A549 (cell line): Measurements from ENCODE around the gene ACP4. TPM values are rescaled to one million over a fixed set of nuclear protein-coding genes. Genes with fewer than 3 reads are reported as not detected.

Experiments
- ATAC-seq, 2 experiments: fragments of 200-7000 bp in 1 of 2; fragments of >200 bp in 1 of 2; cut with Nextera tagmentation in 1 of 2; cut with Tn5 transposase in 1 of 2; 3 replicates each; pipeline versions ENCODE4 v1.8.0 to v1.9.1; 2018 to 2020; ENCODE audit warnings: mild to moderate bottlenecking in 1 of 2, moderate library complexity in 1 of 2
- CTCF ChIA-PET: fragments of 300-600 bp; sonication (Branson Sonifier 250); formaldehyde crosslinking; extraction: SDS; loops from one replicate; lab custom pipeline; 2021; ENCODE audit warnings: antibody characterized with exemption, inconsistent platforms; lab: Yijun Ruan, JAX
- POLR2A ChIA-PET: fragments of 350-600 bp; formaldehyde crosslinking; extraction: SDS; loops from one replicate; lab custom pipeline; 2021; ENCODE audit warnings: antibody characterized with exemption, inconsistent platforms; lab: Yijun Ruan, JAX
- DNase-seq, 2 experiments: peaks; one replicate each; pipeline versions ENCODE4 v3.0.0 to v3.0.0-alpha.2; 2011 to 2016; ENCODE audit warnings: low read depth in 1 of 2, low spot score in 1 of 2
- FAIRE-seq: peaks from 2 replicates; lab custom pipeline; 2011; peaks lifted over from hg19 to GRCh38; lab: Jason Lieb, UNC
- H3K27ac ChIP-seq, 2 experiments: fragments of >200 bp; sonication (Bioruptor Twin); formaldehyde crosslinking; 3 replicates each; pipeline ENCODE4 v1.5.1; 2016 to 2017
- H3K4me1 ChIP-seq: fragments of >200 bp; sonication (Bioruptor Twin); formaldehyde crosslinking; 3 replicates; pipeline ENCODE4 v1.6.1; 2016
- H3K4me2 ChIP-seq: fragments of >200 bp; sonication (Bioruptor Twin); formaldehyde crosslinking; 3 replicates; pipeline ENCODE4 v1.6.1; 2016
- H3K4me3 ChIP-seq: fragments of >200 bp; sonication (Bioruptor Twin); formaldehyde crosslinking; 3 replicates; pipeline ENCODE4 v1.5.1; 2016
- H3K9me3 ChIP-seq: fragments of >200 bp; sonication (Bioruptor Twin); formaldehyde crosslinking; 3 replicates; pipeline ENCODE4 v1.6.1; 2016
- ATOH8 ChIP-seq: fragments of 250-450 bp; sonication (Bioruptor Pico); IDR thresholded peaks from 2 replicates; pipeline ENCODE4 v1.5.0; 2020; ENCODE audit warnings: low read depth, mild to moderate bottlenecking, moderate library complexity
- BCL3 ChIP-seq: fragments of >200 bp; sonication (Bioruptor Twin); formaldehyde crosslinking; IDR thresholded peaks from 3 replicates; pipeline ENCODE4 v1.6.1; 2016
- BHLHE40 ChIP-seq: IDR thresholded peaks from 2 replicates; pipeline ENCODE4 v1.6.1; 2012; ENCODE audit warnings: low read depth, low read length, inconsistent platforms
- CBX2 ChIP-seq: fragments of 200-600 bp; sonication (generic); IDR thresholded peaks from 2 replicates; pipeline ENCODE4 v1.6.1; 2016; ENCODE audit warnings: low read depth, mild to moderate bottlenecking, borderline replicate concordance
- CBX8 ChIP-seq: fragments of 200-600 bp; sonication (generic); IDR thresholded peaks from 2 replicates; pipeline ENCODE4 v1.6.1; 2016
- CHD4 ChIP-seq: fragments of 200-600 bp; sonication (generic); IDR thresholded peaks from 2 replicates; pipeline ENCODE4 v1.6.1; 2016; ENCODE audit warnings: antibody characterized with exemption, mild to moderate bottlenecking, borderline replicate concordance
- CTCF ChIP-seq: fragments of >200 bp; sonication (Bioruptor Twin); formaldehyde crosslinking; IDR thresholded peaks from 3 replicates; pipeline ENCODE4 v1.5.1; 2016
- EHF ChIP-seq: fragments of 250-450 bp; sonication (Bioruptor Pico); IDR thresholded peaks from 2 replicates; pipeline ENCODE4 v1.5.0; 2020; ENCODE audit warnings: mild to moderate bottlenecking
- ELK1 ChIP-seq: fragments of 150-350 bp; IDR thresholded peaks from 2 replicates; pipeline ENCODE4 v1.6.1; 2014; ENCODE audit warnings: low read depth, mild to moderate bottlenecking, low read length
- EP300 ChIP-seq, 2 experiments: fragments of >200 bp; sonication (Bioruptor Twin); formaldehyde crosslinking; IDR thresholded peaks; 2 replicates in 1 of 2; 3 replicates in 1 of 2; pipeline ENCODE4 v1.6.1; 2016 to 2017
- ESRRA ChIP-seq: fragments of 150-350 bp; IDR thresholded peaks from 2 replicates; pipeline ENCODE4 v1.6.1; 2014; ENCODE audit warnings: mild to moderate bottlenecking, low read length, borderline replicate concordance
- GATA3 ChIP-seq: IDR thresholded peaks from 2 replicates; pipeline ENCODE4 v1.6.1; 2012; ENCODE audit warnings: borderline replicate concordance
- HES2 ChIP-seq: fragments of >200 bp; sonication (Bioruptor Twin); formaldehyde crosslinking; IDR thresholded peaks from 2 replicates; pipeline ENCODE4 v1.6.1; 2016
- HEYL ChIP-seq: fragments of 250-450 bp; sonication (Bioruptor Pico); IDR thresholded peaks from 2 replicates; pipeline ENCODE4 v1.8.0; 2021; ENCODE audit warnings: mild to moderate bottlenecking, moderate library complexity
- JUN ChIP-seq, 2 experiments: fragments of >200 bp; sonication (Bioruptor Twin); formaldehyde crosslinking; IDR thresholded peaks; 2 replicates in 1 of 2; 3 replicates in 1 of 2; pipeline ENCODE4 v1.6.1; 2016 to 2017
- KDM5A ChIP-seq: fragments of 200-600 bp; sonication (generic); IDR thresholded peaks from 2 replicates; pipeline ENCODE4 v1.6.1; 2016; ENCODE audit warnings: antibody characterized with exemption, mild to moderate bottlenecking
- MAZ ChIP-seq: fragments of 150-350 bp; IDR thresholded peaks from 2 replicates; pipeline ENCODE4 v1.6.1; 2014; ENCODE audit warnings: antibody characterized with exemption, low read depth, low read length, borderline replicate concordance
- NPAS2 ChIP-seq: fragments of 250-450 bp; sonication (Bioruptor Pico); IDR thresholded peaks from 2 replicates; pipeline ENCODE4 v1.8.0; 2022; ENCODE audit warnings: mild to moderate bottlenecking, moderate library complexity, borderline replicate concordance
- NR3C1 ChIP-seq: fragments of >200 bp; sonication (Bioruptor Twin); formaldehyde crosslinking; IDR thresholded peaks from 3 replicates; pipeline ENCODE4 v1.6.1; 2017
- PBX3 ChIP-seq: IDR thresholded peaks from 2 replicates; pipeline ENCODE4 v1.6.1; 2012
- RAD21 ChIP-seq, 2 experiments: fragments of >200 bp in 1 of 2; sonication (Bioruptor Twin) in 1 of 2; formaldehyde crosslinking in 1 of 2; IDR thresholded peaks in 1 of 2; conservative IDR thresholded peaks in 1 of 2; 2 replicates in 1 of 2; 3 replicates in 1 of 2; pipeline ENCODE4 v1.6.1; 2012 to 2018; ENCODE audit warnings: inconsistent platforms in 1 of 2
- RFX5 ChIP-seq: fragments of 450-650 bp; IDR thresholded peaks from 2 replicates; pipeline ENCODE4 v1.7.1; 2014; ENCODE audit warnings: antibody characterized with exemption, mild to moderate bottlenecking, moderate library complexity
- RNF2 ChIP-seq: fragments of 200-600 bp; sonication (generic); IDR thresholded peaks from 2 replicates; pipeline ENCODE4 v1.6.1; 2016; ENCODE audit warnings: low read depth, mild to moderate bottlenecking, antibody characterized with exemption, moderate library complexity, borderline replicate concordance
- SMC3 ChIP-seq: fragments of >200 bp; sonication (Bioruptor Twin); formaldehyde crosslinking; IDR thresholded peaks from 3 replicates; pipeline ENCODE4 v1.6.1; 2018; ENCODE audit warnings: inconsistent platforms
- SREBF2 ChIP-seq: fragments of 450-650 bp; IDR thresholded peaks from 2 replicates; pipeline ENCODE4 v1.6.1; 2014; ENCODE audit warnings: mild to moderate bottlenecking, moderate library complexity
- TFCP2L1 ChIP-seq: fragments of 250-450 bp; sonication (Bioruptor Pico); IDR thresholded peaks from 2 replicates; pipeline ENCODE4 v1.5.0; 2021; ENCODE audit warnings: mild to moderate bottlenecking
- TP53 ChIP-seq: fragments of 250-450 bp; sonication (Bioruptor Pico); IDR thresholded peaks from 2 replicates; pipeline ENCODE4 v1.5.0; 2021; ENCODE audit warnings: mild to moderate bottlenecking, moderate library complexity
- ZFP36 ChIP-seq: fragments of 450-650 bp; IDR thresholded peaks from 2 replicates; pipeline ENCODE4 v1.6.1; 2014; ENCODE audit warnings: borderline replicate concordance; ENCODE audit not compliant: partially characterized antibody
- WGBS: methylation state at CpG from one replicate; pipeline ENCODE4 v1.1.6; 2017; ENCODE audit errors: missing lambda C conversion rate; 5-methylcytosine and 5-hydroxymethylcytosine counted together
- polyA plus RNA-seq, 4 experiments: library from polyadenylated mRNA; depleted of rRNA in 3 of 4; stranded (reverse); fragments of >200 nt; fragmentation: RNase III in 1 of 4; extraction: RNeasy Plus Mini Kit Qiagen cat#74134 plus additional on column Dnase treatment in 1 of 4; gene quantifications; 2 replicates in 3 of 4; 3 replicates in 1 of 4; pipeline ENCODE4 v1.2.3, GENCODE V29; 2011 to 2017
- TF ChIP-seq, protein P1 (sequence below): fragments of 200-600 bp; sonication (generic); IDR thresholded peaks from 2 replicates; pipeline ENCODE4 v1.6.1; 2016; ENCODE audit warnings: antibody characterized with exemption, mild to moderate bottlenecking, moderate library complexity

The ACP4 gene
- polyA plus RNA-seq, 2 of the 4 experiments (the other 2 are of a cell fraction), result not detected

GRCh38 chr19:50794876-50795663, 4.9 kb downstream of the ACP4 start:
- peak; percentile 13 for FAIRE-seq
- WGBS, result 59% methylated on average over 14 of the region's 18 CpGs
- POLR2A ChIA-PET, result interaction anchor here (0.6 to 3.1 kb wide), 4 partner anchors 9 to 127 kb away, joined by 3 to 26 read pairs (median 6); no protein-coding TSS in a partner anchor
- no peaks in the 10 kb centered on the region for H3K9me3 ChIP-seq
- peak; percentile 31 to 62 for ATAC-seq
- 0 out of 3 replicates have a peak overlapping the region, but pooled peaks have one; percentile 0 for H3K4me2 ChIP-seq
- CTCF ChIA-PET, result interaction anchor here (0.7 to 11.9 kb wide), 6 partner anchors 10 to 257 kb away, joined by 3 to 121 read pairs (median 3); no protein-coding TSS in a partner anchor
- peak in 1 of 2 experiments; percentile 67 for DNase-seq
- H3K27ac ChIP-seq, result no peak overlapping the region
- peaks cover 9% of the 10 kb centered on the region; the same call in 2 of the 3 replicates for H3K4me1 ChIP-seq
- H3K4me3 ChIP-seq, result no peak overlapping the region
- TF ChIP-seq ATOH8 (0 out of 2 replicates have a peak, but pooled peaks have one; percentile 5), NPAS2 (CRISPR knock-in tag) (no peak), HES2 (no peak), PBX3 (peak; percentile 86; the same call in 1 of the 2 replicates), CBX8 (no peak), SMC3 (no peak; the same call in 2 of the 3 replicates), EP300 (IDR thresholded peaks at IDR 0.05) (no peak), RFX5 (no peak), MAZ (no peak), ESRRA (no peak), JUN (IDR thresholded peaks at IDR 0.05) (peak; percentile 56 to 91), CTCF (no peak; the same call in 2 of the 3 replicates), RAD21 (conservative IDR thresholded peaks at IDR 0.05 in 1 of 2, IDR thresholded peaks at IDR 0.05 in 1 of 2) (no peak), NR3C1 (no peak), BCL3 (0 out of 3 replicates have a peak, but pooled peaks have one; percentile 17), TFCP2L1 (no peak; the same call in 1 of the 2 replicates), GATA3 (peak; percentile 37), SREBF2 (no peak), TP53 (CRISPR knock-in tag) (peak; percentile 80; the same call in 1 of the 2 replicates), HEYL (no peak), CBX2 (no peak), ZFP36 (no peak), BHLHE40 (no peak), RNF2 (no peak), EHF (CRISPR knock-in tag) (no peak), KDM5A (no peak), CHD4 (no peak), ELK1 (no peak)
- TF ChIP-seq, protein P1, sequence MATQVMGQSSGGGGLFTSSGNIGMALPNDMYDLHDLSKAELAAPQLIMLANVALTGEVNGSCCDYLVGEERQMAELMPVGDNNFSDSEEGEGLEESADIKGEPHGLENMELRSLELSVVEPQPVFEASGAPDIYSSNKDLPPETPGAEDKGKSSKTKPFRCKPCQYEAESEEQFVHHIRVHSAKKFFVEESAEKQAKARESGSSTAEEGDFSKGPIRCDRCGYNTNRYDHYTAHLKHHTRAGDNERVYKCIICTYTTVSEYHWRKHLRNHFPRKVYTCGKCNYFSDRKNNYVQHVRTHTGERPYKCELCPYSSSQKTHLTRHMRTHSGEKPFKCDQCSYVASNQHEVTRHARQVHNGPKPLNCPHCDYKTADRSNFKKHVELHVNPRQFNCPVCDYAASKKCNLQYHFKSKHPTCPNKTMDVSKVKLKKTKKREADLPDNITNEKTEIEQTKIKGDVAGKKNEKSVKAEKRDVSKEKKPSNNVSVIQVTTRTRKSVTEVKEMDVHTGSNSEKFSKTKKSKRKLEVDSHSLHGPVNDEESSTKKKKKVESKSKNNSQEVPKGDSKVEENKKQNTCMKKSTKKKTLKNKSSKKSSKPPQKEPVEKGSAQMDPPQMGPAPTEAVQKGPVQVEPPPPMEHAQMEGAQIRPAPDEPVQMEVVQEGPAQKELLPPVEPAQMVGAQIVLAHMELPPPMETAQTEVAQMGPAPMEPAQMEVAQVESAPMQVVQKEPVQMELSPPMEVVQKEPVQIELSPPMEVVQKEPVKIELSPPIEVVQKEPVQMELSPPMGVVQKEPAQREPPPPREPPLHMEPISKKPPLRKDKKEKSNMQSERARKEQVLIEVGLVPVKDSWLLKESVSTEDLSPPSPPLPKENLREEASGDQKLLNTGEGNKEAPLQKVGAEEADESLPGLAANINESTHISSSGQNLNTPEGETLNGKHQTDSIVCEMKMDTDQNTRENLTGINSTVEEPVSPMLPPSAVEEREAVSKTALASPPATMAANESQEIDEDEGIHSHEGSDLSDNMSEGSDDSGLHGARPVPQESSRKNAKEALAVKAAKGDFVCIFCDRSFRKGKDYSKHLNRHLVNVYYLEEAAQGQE, result peak; percentile 25; the same call in 1 of the 2 replicates
